A549 treated with AZD9567 at 1 μM for 4 hours (cell line): Measurements from ENCODE around the gene HCN4. TPM values are rescaled to one million over a fixed set of nuclear protein-coding genes. Genes with fewer than 3 reads are reported as not detected.

ENCODE experiments used
- total RNA-seq: library from RNA; stranded (reverse); fragments of 200-300 nt; extraction: Qiagen RNA extraction; gene quantifications from 5 replicates; pipeline ENCODE4 v1.2.3, GENCODE V29; 2022; ENCODE audit not compliant: insufficient read depth

The HCN4 gene
- 0.23 to 0.32 TPM (median 0.27 TPM) in 4 of 5 replicates, not detected in the other for total RNA-seq

DNA sequence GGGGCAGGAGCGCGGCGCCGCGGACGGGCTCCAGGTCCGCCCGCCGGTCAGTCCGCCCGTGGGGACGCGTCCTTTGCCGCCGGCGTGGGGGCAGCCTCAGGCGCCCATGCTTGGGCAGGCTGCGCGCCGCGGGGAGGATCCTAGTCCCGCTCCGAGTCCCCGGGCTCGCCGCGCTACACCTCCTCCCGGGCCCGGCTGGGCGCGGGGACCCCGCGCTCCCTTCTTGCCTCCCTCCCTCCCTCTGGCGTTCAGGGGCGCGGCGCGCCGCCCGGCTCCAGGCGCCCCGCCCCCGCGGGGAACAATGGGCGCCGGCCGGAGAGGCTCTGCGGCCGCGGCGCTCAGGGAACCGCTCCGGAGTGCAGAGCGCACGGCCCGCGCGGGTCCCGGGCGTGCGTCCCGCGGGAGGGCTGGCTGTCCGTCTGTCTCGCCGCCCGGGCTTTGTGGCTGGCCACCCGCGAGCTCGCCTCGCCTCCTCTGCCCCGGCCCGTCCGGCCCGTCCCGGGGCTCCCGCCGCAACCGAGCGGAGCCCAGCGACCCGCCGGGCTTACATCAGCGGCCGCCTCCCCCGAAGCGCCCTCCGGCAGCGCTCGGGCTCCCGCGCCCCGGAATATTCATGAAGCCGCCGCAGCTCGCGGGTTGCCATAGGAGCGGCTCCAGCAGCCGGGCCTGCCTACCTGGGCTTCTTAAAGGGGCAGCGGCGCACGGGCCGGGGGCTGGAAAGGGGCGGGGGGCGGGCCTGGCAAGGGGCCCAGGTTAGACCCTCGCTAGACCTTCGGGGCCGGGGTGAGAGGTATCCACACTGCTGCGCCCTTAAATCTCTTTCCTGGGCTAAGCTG lies at the start of gene HCN4:
Gene HCN4, minus strand, starts transcription at position 658 of the 836 bp plus-strand sequence. CDS start 688 bp downstream, outside the sequence.

Other genes with a start within 250 kb of the HCN4 start
- gene REC114, start 74.2 kb upstream of the HCN4 start, total RNA-seq, result not detected in 5 replicates